ENCODE measurements around the gene TMC5. TPM values are rescaled to one million over a fixed set of nuclear protein-coding genes. Genes with fewer than 3 reads are reported as not detected.

TMC5 gene
- total RNA-seq, 1 experiment from 2014 or later, result 15.7 TPM

GRCh38 chr16:19479302-19479721, 61.6 kb downstream of the TMC5 start:
- H3K27me3 ChIP-seq (ENCODE audit: insufficient read depth, low read length), result no peaks in the 10 kb centered on the region
- no peak overlapping the region for H3K27ac ChIP-seq (ENCODE audit: low read depth, low read length)
- DNase-seq (ENCODE audit: low read depth, low spot score), result no peak
- BruUV-seq (replicated peaks), result no TSS peak
- no peak overlapping the region for H2AFZ ChIP-seq (ENCODE audit: low read depth, low read length, poor library complexity, severe bottlenecking)
- no peak for ATAC-seq
- CTCF ChIA-PET, result no interaction called here
- intact Hi-C loops (cut with micrococcal nuclease), result no loop called here
- H3K36me3 ChIP-seq (ENCODE audit: control insufficient read depth in 1 of 2, insufficient read depth in 2 of 2, low read length in 2 of 2), result peaks cover 0 to 13% of the 10 kb centered on the region in 2 experiments; a peak in 1 of 4 replicates
- peaks cover 22 to 36% of the 10 kb centered on the region in 2 experiments for H3K4me1 ChIP-seq (ENCODE audit: control insufficient read depth in 1 of 2, insufficient read depth in 2 of 2, low read length in 2 of 2)
- no peaks in the 10 kb centered on the region for H3K9me2 ChIP-seq (ENCODE audit: insufficient read depth)
- H3K4me2 ChIP-seq (ENCODE audit: low read length), result 0 out of 2 replicates have a peak overlapping the region, but pooled peaks have one; percentile 65
- H3K9ac ChIP-seq (ENCODE audit: low read length), result no peak overlapping the region
- no peaks in the 10 kb centered on the region for H3K79me2 ChIP-seq (ENCODE audit: insufficient read depth, low read length)
- RAD21 ChIA-PET (ENCODE audit: low non-redundant PET in 1 of 2, low total read pairs in 2 of 2, uncharacterized antibody in 2 of 2, unreplicated experiment in 2 of 2), result no interaction called here
- TF ChIP-seq SP1 (IDR thresholded peaks at IDR 0.05; ENCODE audit: low read depth) (no peak), ATF3 (IDR thresholded peaks at IDR 0.05) (no peak), ZNF274 (IDR thresholded peaks at IDR 0.05; ENCODE audit: low read depth, low read length) (no peak), CTCF (IDR thresholded peaks at IDR 0.05 in 2 of 3, conservative IDR thresholded peaks at IDR 0.05 in 1 of 3; ENCODE audit: borderline replicate concordance in 1 of 3, insufficient read depth in 1 of 3, low read depth in 2 of 3, low read length in 2 of 3) (no peak), SRF (IDR thresholded peaks at IDR 0.05; ENCODE audit: low read depth) (no peak), YY1 (IDR thresholded peaks at IDR 0.05; ENCODE audit: extremely low read depth, insufficient replicate concordance, low read depth, low read length) (no peak), ZFX (IDR thresholded peaks at IDR 0.05) (no peak), REST (IDR thresholded peaks at IDR 0.05; ENCODE audit: low read depth) (no peak), EZH2phosphoT487 (IDR thresholded peaks at IDR 0.05; ENCODE audit: borderline replicate concordance) (no peak), RAD21 (IDR thresholded peaks at IDR 0.05; ENCODE audit: low read depth) (no peak), JUND (IDR thresholded peaks at IDR 0.05) (no peak), POLR2A (IDR thresholded peaks at IDR 0.05; ENCODE audit: borderline replicate concordance, extremely low read depth, insufficient read depth, insufficient read length) (no peak), TCF7L2 (IDR thresholded peaks at IDR 0.05; ENCODE audit: borderline replicate concordance, extremely low read depth, insufficient read depth, insufficient read length) (no peak), SIN3A (IDR thresholded peaks at IDR 0.05; ENCODE audit: low read depth) (no peak), ELF1 (IDR thresholded peaks at IDR 0.05; ENCODE audit: borderline replicate concordance, low read depth) (no peak), EZH2 (IDR thresholded peaks at IDR 0.05) (no peak), MAX (IDR thresholded peaks at IDR 0.05) (no peak), ZBTB33 (IDR thresholded peaks at IDR 0.05; ENCODE audit: extremely low read depth, insufficient replicate concordance, low read length) (no peak)
- H3K9me3 ChIP-seq (ENCODE audit: control insufficient read depth in 1 of 2, insufficient read depth in 1 of 2, low read depth in 1 of 2, low read length in 2 of 2), result no peaks in the 10 kb centered on the region
- H4K20me1 ChIP-seq (ENCODE audit: insufficient read depth), result no peaks in the 10 kb centered on the region
- POLR2A ChIA-PET, result no interaction called here
- no peak overlapping the region for H3K4me3 ChIP-seq (replicated peaks in 1 of 2; ENCODE audit: low read depth in 1 of 2, low read length in 2 of 2)
